H1 (cell line): ENCODE data around the gene CEP72. TPM values are rescaled to one million over a fixed set of nuclear protein-coding genes. Genes with fewer than 3 reads are reported as not detected.

Experiments used
- CBX5 ChIP-seq: fragments of 300-800, 300-1000 bp; sonication (generic); IDR thresholded peaks from 2 replicates; pipeline ENCODE4 v1.7.1; 2016; ENCODE audit warnings: antibody characterized with exemption, low read length, low read depth
- CEBPB ChIP-seq: IDR thresholded peaks from 2 replicates; pipeline ENCODE4 v1.6.1; 2012; ENCODE audit warnings: low read depth, low read length
- CTCF ChIP-seq, 3 experiments: IDR thresholded peaks; 1 replicate in 2 of 3; 2 replicates in 1 of 3; pipeline versions ENCODE4 v1.5.1 to v1.6.1; 2011; ENCODE audit warnings: low read length in 3 of 3, mild to moderate bottlenecking in 3 of 3, inconsistent platforms in 2 of 3, low read depth in 1 of 3, moderate library complexity in 1 of 3; ENCODE audit not compliant: insufficient read depth in 1 of 3; ENCODE audit errors: control extremely low read depth in 1 of 3
- HDAC2 ChIP-seq, 2 experiments: fragments of 300-600 bp in 1 of 2; sonication (generic) in 1 of 2; IDR thresholded peaks; 2 replicates each; pipeline ENCODE4 v1.6.1; 2011 to 2012; ENCODE audit warnings: low read depth in 2 of 2, low read length in 2 of 2, mild to moderate bottlenecking in 2 of 2, moderate library complexity in 2 of 2, borderline replicate concordance in 1 of 2, inconsistent platforms in 1 of 2
- POLR2AphosphoS5 ChIP-seq: IDR thresholded peaks from 2 replicates; pipeline ENCODE4 v1.6.1; 2011; ENCODE audit warnings: low read depth, low read length
- RBBP5 ChIP-seq: IDR thresholded peaks from 2 replicates; pipeline ENCODE4 v1.7.1; 2012; ENCODE audit warnings: low read depth, mild to moderate bottlenecking, inconsistent platforms, low read length, moderate library complexity, borderline replicate concordance
- SIX5 ChIP-seq: IDR thresholded peaks from 2 replicates; pipeline ENCODE4 v1.6.1; 2011; ENCODE audit warnings: mild to moderate bottlenecking, low read depth, low read length
- SP1 ChIP-seq: IDR thresholded peaks from 2 replicates; pipeline ENCODE4 v1.6.1; 2011; ENCODE audit warnings: low read depth, low read length
- polyA plus RNA-seq, 7 experiments: library from polyadenylated mRNA; depleted of rRNA in 3 of 7; stranded (reverse) in 5 of 7; unstranded in 2 of 7; fragments of >200 nt in 5 of 7; fragments of 200-250 nt in 2 of 7; gene quantifications; 1 replicate in 5 of 7; 2 replicates in 1 of 7; 4 replicates in 1 of 7; pipeline versions ENCODE4 v1.2.1 to v1.2.3, GENCODE V29; 2011 to 2013; ENCODE audit warnings: missing spikeins in 2 of 7, mixed read lengths in 2 of 7
- total RNA-seq: library from RNA; stranded (reverse); fragmentation: NEBNext Ultra II Directional; extraction: Animal tissue kit (Norgen Biotek cat#: 25700); gene quantifications from 2 replicates; pipeline ENCODE4 v1.2.1, GENCODE V29; 2021

The CEP72 gene
- total and polyA plus RNA-seq, 2 of the 8 experiments (the other 6 are each of a cell fraction or from before 2014, with no cell fraction given): 13.1 to 19.6 TPM

- TF ChIP-seq CBX5 (no peak), CEBPB (no peak), CTCF (IDR thresholded peaks at IDR 0.05; ENCODE audit: control extremely low read depth in 1 of 3, insufficient read depth in 1 of 3, low read depth in 1 of 3, low read length in 3 of 3) (no peak), HDAC2 (IDR thresholded peaks at IDR 0.05; ENCODE audit: borderline replicate concordance in 1 of 2, low read depth in 2 of 2, low read length in 2 of 2) (no peak), SP1 (no peak), SIX5 (no peak), RBBP5 (no peak), POLR2AphosphoS5 (no peak)
- TF ChIP-seq, all 59 proteins: peak for 0
Observed at GRCh38 chr5:603081-603998, 8.8 kb upstream of the CEP72 start (continued).
